Prostate gland (tissue), 2 donors: ENCODE results near the gene MYBPH.

Source experiments
- POLR2A ChIP-seq: fragments of 450-650 bp; IDR thresholded peaks from one replicate; pipeline ENCODE4 v1.6.1; 2016; ENCODE audit warnings: antibody characterized with exemption, mild to moderate bottlenecking
- POLR2AphosphoS5 ChIP-seq: sonication (generic); formaldehyde crosslinking; IDR thresholded peaks from one replicate; pipeline ENCODE4 v1.6.1; 2017; ENCODE audit warnings: antibody characterized with exemption
- TF ChIP-seq, protein P1 (sequence below), 4 experiments: fragments of 200-600 bp in 2 of 4; fragments of 450-650 bp in 2 of 4; sonication (generic) in 2 of 4; IDR thresholded peaks; 1 replicate in 3 of 4; 2 replicates in 1 of 4; pipeline ENCODE4 v1.5.1; 2016 to 2019; ENCODE audit warnings: antibody characterized with exemption in 4 of 4, mild to moderate bottlenecking in 2 of 4, moderate library complexity in 2 of 4

DNA sequence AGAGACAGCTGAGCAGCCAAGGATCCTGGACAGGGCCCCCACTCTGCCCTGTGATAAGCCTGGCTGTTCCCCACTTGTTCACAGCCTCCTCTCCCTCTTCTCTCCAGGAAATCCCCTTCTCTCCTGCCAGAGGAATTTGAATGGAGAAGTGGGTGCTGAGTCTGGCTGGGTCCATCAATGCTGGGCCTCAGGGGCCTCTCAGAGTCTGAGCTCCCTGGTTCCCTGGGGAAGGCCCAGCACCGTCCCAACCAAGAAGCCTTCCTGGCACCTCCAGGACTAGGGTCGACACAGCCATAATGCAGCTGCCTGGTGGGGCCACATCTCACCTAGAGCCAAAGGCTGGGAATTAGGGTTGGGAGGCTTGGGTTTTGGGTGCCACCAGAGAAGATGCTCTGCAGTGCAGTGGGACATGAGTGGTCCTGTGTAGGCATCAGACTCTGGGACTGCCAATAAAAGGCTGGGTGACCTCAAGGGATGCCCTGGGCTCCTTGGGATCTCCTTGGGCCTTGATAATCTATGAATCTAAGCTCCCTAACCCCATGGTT lies 2.5 kb downstream of the MYBPH start:
- TF ChIP-seq POLR2AphosphoS5 (no peak), POLR2A (no peak)
- TF ChIP-seq, protein P1, sequence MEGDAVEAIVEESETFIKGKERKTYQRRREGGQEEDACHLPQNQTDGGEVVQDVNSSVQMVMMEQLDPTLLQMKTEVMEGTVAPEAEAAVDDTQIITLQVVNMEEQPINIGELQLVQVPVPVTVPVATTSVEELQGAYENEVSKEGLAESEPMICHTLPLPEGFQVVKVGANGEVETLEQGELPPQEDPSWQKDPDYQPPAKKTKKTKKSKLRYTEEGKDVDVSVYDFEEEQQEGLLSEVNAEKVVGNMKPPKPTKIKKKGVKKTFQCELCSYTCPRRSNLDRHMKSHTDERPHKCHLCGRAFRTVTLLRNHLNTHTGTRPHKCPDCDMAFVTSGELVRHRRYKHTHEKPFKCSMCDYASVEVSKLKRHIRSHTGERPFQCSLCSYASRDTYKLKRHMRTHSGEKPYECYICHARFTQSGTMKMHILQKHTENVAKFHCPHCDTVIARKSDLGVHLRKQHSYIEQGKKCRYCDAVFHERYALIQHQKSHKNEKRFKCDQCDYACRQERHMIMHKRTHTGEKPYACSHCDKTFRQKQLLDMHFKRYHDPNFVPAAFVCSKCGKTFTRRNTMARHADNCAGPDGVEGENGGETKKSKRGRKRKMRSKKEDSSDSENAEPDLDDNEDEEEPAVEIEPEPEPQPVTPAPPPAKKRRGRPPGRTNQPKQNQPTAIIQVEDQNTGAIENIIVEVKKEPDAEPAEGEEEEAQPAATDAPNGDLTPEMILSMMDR (IDR thresholded peaks at IDR 0.05) = no peak
